ENCODE measurements around the gene SHROOM3.

The SHROOM3 gene

DNA sequence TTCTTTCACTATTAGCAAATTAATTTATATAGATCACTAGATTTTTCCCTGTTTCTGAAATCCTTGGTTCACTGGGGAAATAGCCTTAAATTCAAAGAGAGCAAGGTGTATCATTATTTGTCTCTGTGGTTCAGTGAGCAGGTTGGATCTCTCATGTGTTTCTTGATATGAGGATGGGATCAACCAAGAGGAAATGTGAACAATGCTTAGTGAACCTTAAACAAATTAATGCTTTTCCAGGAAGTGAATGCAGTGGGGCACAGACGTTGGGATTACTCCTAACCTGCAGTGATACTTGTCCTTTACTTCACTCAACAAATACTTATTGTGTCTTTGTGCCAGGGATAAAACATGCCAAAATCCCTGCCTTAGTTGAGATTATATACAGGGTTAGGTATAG lies 193.2 kb downstream of the SHROOM3 start:
- DNase-seq, result no peak

DNA sequence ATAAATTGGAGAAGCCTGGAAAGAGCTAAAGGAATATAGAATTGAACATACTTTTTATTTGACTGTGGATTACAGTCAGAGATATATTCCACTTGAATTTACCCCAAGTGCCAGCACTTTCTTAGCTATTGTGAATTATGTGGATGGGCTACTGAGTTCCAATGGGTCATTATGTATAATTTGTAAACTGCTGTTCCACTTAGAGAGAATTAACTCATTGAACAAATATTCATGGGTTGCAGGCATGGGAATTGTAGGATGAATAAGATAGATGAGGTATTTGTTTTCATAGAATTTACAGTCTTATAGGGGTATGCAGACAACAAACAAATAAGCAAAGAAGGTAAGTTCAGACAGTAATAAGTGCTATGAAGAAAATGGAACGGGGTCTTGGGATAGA lies 195.7 kb downstream of the SHROOM3 start:
- DNase-seq, result no peak

- DNase-seq, result no peak
Observed at GRCh38 chr4:76634220-76634619, 199.2 kb downstream of the SHROOM3 start.

- no peak for DNase-seq
Observed at GRCh38 chr4:76637712-76638361, 202.8 kb downstream of the SHROOM3 start.

- no peak for DNase-seq
Observed at GRCh38 chr4:76639288-76639687, 204.3 kb downstream of the SHROOM3 start.

DNA sequence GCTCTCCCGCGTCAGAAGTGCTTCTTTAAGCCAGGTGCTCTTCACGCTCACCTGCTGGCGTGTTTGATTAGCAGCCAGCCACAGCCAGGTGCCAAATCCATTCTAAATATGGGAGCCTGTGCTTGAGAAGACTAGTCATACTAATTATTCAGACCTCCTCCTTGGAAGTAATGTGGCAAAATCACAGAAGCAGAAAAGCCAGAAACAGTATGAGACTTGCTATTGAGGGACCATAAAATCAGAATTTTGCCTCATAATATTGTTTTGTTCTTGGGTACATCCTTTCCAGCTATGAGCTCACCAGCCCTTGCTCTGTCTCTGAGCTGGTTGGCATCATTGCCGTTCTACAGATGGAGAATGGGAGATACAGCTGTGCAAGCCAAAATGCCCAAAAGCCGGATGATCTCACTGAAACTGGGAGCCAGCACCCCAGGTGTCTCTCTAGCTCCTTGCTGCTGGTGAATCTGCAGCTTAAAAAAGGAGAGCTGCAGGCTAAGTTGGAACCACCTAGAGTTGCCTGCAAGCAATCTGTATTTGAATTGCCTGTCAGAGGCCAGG lies 205.4 kb downstream of the SHROOM3 start:
- DNase-seq, result no peak

DNA sequence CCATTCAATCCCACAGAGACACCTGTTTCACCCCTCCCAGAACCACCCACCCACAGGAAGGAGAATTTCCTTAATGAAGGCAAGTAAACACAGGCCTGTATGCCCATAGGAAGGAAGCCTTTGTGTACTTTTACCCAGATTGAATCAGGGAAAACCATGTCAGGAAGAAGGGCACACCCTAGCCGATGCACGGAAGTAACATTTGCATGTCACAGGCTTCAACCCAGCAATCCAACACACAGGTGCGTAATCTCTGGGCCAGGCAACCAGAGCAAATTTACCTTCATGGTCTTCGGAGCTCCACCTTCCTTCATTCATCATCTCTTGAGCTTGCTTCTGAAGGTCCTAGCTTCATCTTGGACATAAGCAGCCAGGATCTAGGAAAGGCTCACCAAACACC lies 206.3 kb downstream of the SHROOM3 start:
- no peak for DNase-seq

GRCh38 chr4:76641758-76642157 lies 206.7 kb downstream of the SHROOM3 start:
- DNase-seq, result no peak

- no peak for DNase-seq
Observed at GRCh38 chr4:76644831-76645485, 209.9 kb downstream of the SHROOM3 start.

DNA sequence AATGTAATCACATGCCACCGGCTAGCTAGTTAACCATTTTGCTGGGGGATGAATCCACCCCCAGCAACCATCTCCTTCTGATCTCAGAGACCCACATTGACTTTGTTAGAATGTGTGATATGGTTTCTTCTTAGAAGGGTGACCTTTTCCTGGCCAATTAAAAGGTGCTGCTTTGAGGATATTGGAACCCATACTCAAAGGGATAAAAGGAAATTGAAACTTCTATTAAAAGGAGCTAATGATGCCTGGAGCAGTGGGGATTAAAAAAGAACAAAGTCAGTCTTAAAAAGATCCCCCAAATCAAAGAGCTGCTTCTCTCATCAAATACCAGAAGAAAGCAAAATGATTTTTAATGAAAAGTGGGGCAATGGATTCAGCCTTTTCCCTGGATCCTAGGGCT lies 214.1 kb downstream of the SHROOM3 start:
- no peak for DNase-seq

DNA sequence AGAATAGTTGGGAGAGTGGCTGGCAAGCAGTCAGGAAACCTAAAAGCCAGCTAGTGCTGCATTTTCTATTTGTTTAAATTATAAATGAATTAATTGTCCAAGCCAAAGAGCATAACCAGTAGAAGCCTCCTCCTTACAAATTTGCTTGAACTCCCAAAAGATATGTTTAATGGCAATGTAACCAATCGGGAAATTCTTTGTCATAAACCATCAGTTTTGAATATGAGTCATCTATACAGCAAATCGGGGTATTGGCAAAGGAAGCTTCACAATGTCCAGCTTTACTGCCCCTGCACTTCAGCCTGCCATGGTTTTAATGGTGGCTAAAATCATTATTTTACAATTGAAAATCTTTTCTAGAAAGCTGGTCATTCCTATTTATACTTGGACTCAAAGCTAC lies 216.6 kb downstream of the SHROOM3 start:
- no peak for DNase-seq

GRCh38 chr4:76652389-76652788 lies 217.4 kb downstream of the SHROOM3 start:
- no peak for DNase-seq

DNA sequence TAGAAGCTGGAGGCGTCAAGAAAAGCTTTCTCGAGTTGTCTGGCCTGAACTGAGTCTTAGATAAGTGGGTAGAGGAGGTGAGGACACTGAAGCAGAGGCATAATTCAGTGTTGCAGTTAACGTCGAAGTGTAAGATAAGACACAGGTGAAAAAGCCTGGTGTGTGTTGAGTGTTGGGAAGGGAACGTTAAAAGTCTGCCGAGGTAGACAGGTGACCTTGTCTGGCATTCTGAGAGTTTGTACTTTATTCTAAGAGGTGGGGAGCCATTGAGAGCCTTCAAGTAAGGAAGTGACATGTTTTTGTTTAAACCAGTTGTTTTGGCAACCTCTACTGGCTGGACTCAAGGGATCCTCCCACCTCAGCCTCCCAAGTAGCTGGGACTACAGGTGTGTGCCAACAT lies 219.1 kb downstream of the SHROOM3 start:
- no peak for DNase-seq

DNA sequence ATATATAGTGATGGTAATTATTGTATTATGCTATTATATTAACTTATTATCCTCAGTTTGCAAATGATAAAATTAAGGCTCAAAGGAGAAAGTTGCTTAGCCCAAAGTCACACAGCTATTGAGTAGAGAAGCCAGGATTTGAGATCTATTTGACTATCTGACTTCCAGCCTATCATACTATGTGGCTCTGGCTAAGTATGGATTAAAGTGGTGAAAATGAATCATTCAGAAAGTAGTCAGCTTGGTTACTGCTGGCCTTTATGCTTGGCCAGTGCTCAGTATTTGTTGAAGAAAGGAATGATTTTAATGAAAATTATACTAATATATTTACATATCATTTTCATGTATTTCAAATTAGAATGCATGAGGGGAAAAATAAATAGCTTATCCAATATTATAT lies 219.8 kb downstream of the SHROOM3 start:
- no peak for DNase-seq

DNA sequence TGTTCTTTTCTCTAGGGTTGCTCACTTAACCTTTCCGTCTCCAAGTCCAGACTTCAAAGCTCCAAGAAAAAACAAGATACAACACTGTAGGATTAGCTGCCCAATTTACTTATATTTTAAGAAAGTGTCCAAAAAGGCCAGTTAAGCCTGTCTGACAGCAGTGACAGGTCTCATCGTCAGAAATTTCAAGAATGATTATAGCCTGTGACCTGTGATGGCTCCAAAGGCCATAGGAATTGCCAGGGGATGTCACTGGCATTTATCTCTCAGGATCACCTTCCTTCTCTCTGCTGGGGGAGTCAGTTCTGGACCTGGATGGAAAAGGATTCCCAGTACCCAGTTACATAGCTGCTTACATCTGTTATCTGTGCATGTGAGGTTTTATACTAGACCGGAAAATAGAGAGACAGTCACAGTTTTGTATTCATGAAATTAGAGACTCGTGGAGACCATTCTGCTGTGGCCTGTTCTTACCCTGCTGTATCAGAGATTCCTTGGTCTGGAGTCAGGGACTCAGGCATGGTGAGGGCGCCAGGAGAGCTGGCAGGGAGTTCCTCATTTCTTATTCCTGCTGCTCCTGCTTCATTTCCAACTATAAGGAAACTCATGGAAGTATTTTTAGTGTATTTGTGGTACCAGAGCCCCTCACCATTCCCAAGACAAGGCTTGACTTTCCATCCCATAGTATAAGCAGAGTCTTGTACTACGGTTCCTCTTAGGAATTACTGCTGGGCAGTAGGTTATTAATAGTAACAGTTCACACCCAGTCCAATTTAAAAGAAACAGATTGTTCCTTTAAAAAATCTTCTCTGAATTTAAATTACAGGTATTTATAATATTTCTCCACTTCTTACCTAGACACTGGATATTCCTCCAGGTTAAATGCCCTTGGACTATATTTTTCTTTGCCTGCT lies 220.8 kb downstream of the SHROOM3 start:
- no peak for DNase-seq

- DNase-seq, result no peak
Observed at GRCh38 chr4:76657443-76657842, 222.4 kb downstream of the SHROOM3 start.

GRCh38 chr4:76658231-76659102 lies 223.4 kb downstream of the SHROOM3 start:
- no peak for DNase-seq

DNA sequence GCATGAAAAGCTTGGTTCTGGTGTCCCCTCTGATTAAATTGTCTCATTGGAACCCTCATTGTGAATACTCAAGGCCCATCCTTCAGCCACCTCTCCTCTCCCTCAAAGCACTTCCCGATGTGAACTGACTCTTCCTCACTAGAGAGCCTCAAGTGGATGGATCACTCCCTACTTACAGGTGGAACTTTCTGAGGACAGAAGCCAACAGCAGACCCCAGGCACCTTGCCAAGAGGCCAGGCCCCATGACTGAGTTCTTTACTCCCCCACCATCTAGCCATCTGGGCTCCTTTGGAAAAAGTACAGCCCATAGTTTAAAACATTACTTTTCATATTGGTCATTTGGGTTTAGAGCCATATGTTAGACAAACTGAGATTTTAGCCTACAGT lies 224.1 kb downstream of the SHROOM3 start:
- DNase-seq, result no peak

DNA sequence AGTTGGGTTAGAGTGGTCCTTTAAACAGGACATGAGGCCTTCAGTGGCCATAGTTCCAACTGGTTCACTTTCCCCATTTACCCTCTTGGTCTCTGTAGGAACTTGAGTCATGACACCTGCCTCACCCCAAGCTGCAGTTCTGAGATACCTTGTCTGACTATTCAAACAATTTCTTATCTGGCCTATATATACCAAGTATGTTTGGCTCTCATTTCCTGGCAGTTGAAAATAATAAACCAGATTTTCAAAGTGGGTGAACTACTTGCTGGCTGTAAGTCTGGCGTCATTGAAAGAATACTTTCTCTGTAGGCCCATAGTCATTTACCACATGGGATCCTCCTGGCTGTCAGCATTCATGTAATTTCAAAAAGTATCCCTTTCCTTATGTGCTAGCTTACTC lies 228.8 kb downstream of the SHROOM3 start:
- no peak for DNase-seq

GRCh38 chr4:76665153-76665552 lies 230.1 kb downstream of the SHROOM3 start:
- no peak for DNase-seq

DNA sequence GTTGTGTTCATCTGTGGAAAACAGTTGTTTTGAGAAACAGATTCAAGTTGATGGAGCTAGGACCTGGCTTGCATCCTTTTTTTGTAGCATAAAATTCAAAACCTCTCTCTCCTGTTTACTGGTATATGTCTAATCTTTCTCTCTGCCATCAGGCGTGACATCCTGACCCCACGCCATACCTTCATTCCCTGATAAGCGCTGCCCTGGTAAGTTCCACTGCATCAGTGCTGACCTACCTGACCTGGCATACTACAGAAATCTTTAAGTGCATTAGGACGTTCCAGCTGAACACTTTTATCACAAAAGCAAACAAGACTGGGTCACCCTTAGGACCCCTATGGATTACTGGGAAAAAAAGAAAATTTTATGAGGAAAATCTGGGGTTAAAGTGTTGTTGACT lies 230.7 kb downstream of the SHROOM3 start:
- DNase-seq, result no peak

GRCh38 chr4:76666944-76667532 lies 232.0 kb downstream of the SHROOM3 start:
- peak in 1 of 5 donors; percentile 24 for DNase-seq
